Kidney tubule cell (primary cell): Measurements from ENCODE around the gene AP3B1.
A peak's percentile ranks its signal among the peaks of the same experiment; 100 is the strongest.
"Not testable (repeated sequence)": the region's sequence is repeated elsewhere in the genome, so short reads cannot be mapped to it uniquely, and the experiment has no call there.

Experiments
- DNase-seq: peaks from one replicate; pipeline ENCODE4 v3.0.0-alpha.2; 2018; ENCODE audit warnings: low spot score

AP3B1 gene

DNA sequence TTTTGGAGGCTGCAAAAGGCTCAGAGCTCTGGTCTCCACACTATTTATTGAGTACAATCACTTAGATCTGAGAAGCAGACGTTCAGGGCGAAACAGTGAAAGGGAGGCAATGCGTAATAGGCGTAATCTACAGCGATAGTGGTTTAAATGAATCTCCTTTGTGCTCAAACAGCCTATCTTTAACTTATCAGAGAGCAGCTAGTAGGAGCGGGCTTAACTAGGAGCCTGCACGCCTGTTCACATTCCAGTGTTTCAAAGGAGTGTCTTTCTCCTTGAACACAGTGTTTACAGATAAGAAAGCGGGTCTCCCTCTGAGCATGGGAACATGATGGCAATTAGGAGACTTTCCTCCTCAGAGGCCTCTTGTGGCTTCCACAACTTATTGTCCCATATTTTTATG, 49.4 kb downstream of the AP3B1 start:
- DNase-seq: no peak

DNA sequence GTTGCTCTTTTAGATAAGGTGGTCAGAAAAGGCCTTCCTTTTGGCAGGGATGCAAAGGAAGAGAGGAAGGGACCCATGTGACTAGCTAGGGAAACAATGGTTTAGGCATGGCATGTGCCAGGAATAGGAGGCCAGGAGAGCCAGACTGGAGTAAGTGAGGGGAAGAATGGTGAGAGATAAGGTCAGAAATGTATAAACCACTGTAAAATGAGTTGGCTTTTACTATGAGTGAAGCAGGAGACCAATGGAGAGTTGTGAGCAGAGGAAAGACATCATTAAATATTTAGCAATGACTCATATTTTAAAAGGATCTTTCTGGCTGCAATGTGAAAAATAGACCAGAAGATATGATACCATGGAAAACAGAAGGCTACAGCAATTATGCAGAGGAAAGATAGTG, 50.9 kb downstream of the AP3B1 start:
- peak; percentile 39 for DNase-seq

DNA sequence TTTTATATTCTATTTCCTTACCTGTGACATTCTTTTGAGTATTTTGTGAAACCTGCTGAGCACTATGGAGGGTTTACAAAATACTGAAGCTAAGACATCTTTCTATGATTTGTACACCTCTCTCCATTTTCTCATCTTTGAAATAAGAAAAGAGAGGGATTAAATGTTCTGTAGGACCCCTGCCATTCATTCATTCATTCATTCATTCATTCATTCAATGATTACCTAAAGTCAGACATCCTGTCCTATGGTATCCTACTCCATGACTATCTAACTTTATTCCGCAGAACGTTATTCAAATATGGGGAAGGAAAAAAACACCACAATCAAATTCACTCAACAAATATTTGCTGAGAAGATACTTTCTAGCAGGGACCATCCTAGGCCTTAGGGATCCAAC, 51.4 kb downstream of the AP3B1 start:
- DNase-seq: no peak

DNA sequence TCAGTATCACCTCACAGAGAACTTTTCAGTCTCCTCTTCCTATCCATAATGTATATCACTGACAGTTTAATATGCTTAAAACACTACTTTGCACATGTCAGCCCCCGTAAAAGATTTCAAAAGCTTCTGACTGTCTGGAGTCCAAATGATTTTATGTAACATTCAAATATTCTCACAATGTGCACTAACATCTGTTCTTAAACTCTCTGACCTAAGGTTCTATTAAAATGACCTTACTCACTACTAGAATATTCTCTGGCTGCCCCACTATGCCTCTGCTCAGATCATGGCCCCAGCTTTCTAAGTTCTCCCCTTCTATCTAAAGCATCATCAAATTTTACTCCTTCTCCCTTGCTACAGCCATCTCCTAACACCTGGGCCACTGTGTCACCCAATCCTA, 52.5 kb downstream of the AP3B1 start:
- DNase-seq: no peak

DNA sequence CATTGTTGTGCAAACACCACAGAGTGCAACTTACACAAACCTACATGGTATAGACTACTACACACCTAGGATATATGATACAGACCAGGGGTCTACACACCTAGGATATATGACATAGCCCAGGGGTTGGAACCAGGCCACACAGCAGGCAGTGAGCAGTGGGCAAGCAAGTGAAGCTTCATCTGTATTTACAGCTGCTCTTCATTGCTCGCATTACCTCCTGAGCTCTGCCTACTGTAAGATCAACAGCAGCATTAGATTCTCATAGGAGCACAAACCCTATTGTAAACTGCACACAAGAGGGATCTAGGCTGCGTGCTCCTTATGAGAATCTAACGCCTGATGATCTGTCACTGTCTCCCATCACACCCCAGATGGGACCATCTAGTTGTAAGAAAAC, 56.6 kb downstream of the AP3B1 start:
- no peak for DNase-seq

DNA sequence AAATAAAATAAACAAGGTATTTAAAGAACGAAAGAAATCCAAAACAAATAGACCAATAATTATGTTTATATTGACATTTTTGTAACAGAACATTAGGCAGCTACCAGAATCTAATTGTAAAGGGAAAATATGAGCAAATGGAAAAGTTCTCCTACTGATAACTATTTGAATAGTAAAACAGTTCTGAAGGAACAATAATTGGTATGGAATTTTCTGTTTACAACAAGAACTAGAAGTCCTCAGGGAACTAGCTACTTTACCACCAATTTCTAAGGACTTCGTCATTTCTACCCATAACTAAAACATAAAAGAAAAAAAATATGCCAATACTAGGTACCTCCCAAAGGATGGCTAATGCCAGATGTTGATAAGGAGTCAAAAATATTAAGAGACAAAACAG, 58.5 kb downstream of the AP3B1 start:
- no peak for DNase-seq

DNA sequence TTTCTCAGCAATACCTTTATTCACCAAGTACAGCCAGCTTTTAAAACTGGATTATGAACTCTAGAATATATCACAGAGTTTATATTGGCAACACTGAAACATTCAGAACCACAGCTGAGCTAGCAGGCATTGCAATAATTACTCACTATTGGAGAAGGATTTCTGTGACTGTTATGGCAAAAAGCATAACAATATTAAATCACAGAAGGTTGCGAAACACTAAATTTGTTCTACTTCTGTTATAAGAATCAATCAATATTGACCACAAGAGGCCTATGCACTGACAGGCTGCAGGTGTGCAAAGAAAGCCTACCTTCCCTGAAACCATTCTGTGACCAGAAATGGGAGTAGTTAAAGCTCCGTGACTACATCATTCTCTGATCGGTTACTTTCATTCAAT, 59.2 kb downstream of the AP3B1 start:
- DNase-seq: no peak

DNA sequence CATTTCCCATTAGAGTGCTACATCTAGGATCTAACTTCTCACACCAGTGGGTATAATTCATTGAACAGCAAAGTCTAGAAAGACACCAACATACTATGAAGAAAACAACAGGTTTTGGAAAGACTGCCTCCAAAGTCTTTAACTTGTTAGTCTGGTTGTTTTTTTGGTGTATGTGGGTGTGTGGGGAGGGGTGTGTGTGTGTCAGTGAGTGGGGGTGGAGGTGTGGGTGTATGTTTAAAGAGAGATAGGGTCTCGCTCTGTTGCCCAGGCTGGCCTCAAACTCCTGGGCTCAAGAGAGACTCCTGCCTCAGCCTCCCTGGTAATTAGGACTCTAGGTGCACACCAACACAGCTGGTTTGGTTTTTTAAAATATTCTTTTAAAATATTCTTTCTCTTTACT, 59.7 kb downstream of the AP3B1 start:
- DNase-seq: no peak

DNA sequence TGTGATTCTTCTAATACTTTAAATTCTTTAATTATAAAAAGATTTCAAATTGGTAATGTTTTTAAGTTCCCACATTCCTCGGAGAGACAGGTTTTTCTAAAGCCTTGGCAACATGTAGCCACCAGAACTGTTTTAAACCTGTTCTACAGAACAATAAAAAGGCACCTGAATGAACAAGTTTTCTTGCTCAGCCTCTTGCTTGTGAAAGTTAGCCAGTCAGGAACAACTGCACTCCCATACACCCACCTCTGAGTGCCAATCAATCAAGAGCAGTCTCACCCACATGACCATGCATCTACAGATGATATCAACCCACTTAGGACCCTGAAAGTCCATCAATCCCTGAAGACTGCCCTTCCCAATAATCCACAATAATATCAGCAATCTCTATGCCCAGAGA, 62.3 kb downstream of the AP3B1 start:
- no peak for DNase-seq

DNA sequence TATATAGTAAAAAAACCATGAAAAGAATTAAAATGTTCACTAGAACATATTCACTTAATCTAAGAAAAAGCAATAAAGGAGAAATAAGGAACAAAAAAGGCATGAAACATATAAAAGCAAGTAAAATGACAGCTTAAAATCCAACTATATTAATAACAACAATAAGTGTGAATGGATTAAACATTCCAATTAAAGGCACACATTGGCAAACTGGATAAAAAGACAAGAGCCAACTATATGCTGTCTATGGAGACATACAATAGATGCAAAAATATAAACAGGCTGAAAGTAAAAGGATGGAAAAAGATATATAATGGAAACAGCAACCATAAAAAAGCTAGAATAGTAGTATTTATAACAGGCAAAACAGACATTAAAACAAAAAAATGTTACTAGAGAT, 70.1 kb downstream of the AP3B1 start:
- no peak for DNase-seq

DNA sequence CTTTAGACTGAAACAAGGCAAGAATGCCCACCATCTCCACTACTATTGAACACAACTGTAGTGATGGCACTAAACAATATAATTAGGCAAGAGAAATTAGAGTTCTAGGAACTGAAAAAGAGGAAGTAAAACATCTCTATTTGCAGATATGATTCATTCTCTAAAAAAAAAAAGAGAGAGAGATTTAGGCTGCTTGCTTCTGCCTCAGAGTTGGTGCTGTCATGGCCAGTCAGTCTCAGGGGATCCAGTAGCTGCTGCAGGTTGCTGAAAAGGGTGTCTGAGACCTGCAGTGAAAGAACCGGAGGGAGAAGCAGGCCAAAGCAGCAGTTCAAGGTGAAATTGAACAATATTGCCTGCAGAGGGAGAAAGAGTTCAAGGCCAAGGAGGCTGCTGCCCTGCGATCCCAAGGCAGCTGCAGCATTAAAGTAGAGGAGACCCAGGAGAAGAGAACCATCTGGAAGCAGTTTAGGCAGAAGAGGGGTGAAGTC, 72.5 kb downstream of the AP3B1 start:
- DNase-seq: peak; percentile 37

DNA sequence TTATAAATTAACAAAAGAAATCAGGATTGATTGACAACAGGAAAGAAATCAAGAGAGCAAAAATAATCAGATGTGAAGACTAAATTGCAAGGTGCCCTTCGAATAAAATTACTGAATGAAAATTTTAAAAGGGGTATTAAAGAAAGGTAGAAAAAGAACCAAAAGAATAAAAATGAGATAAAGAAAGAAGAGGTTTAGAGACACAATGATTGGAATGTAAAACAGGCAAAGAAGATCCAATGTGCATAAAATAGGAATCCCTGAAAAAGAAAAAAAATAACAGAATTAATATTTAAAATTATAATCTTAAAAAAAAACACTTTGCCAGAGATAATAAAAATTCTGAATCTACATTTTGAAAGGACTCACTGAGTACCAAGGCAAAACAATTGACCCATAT, 73.0 kb downstream of the AP3B1 start:
- DNase-seq: no peak

DNA sequence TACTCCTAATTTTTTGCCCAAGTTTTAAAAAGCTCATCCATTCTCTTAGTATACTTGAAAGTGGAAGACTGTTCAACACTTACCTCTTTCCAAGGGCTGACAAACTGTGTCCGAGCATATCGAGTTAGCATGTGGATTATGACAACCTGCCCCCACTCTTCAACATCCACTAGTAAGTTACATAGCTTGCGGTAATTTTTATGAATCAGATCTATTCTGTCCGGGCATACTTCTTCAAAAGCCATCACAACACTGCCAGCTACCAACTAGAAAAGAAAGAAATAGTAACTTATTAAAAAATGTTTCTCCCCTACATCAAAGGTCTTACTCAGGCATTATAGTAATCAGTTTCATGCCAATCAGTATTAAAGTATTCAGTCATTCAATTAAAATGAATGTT, 78.5 kb downstream of the AP3B1 start:
- DNase-seq: peak; percentile 87

DNA sequence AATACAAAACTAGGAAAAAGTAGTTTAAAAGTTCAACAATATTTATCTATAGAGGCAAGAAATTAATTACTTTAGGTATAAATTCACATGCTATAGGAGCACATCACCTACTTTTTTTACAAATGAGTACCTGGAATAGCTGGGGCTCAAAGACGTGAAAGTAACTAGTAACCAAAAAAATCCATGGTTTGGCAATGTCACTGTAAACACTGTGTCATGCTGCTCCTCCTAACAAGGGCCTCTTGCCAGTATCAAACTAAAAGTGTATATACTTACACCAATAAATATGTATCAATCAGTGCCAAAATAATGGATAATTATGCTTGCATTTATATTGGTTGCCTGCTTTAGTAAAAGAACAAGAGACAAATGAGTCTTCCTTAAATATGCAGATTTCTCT, 78.9 kb downstream of the AP3B1 start:
- DNase-seq: peak; percentile 3

DNA sequence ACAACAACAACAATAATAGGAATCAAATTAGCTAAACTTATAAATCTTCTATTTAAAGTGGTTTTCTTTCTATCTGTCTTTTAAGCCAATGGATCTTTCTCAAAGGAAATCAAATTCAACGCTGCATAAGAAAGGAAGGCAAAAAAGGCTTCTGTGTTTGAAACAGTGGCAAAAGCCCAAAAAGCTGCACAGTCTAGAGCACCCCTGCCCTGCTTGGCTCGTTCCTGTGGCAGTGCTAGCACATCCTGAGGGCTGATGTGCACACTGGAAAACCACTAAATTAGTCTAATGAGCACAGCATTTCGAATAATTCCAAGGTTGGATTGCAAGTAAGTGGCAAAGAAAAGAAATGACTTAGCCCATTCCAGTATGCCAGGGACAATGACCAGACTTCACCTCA, 80.7 kb downstream of the AP3B1 start:
- DNase-seq: no peak

DNA sequence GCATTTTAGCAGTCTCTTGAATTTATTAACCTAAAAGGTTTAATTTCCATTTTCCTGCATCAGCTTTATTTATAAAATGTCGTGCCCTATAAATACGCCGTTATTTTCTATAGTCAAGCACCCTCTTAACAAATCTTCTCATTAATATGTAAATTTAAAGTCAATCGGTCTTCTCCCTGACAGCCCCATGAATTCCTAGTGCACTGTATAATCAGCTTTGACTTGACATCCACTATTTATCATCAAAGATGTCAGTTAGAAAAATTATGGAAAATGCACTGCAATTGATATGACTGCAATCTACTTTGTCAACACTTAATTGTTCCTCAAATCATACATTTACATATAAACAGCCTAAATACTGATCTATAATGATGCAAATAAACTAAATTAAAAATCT, 83.4 kb downstream of the AP3B1 start:
- no peak for DNase-seq

DNA sequence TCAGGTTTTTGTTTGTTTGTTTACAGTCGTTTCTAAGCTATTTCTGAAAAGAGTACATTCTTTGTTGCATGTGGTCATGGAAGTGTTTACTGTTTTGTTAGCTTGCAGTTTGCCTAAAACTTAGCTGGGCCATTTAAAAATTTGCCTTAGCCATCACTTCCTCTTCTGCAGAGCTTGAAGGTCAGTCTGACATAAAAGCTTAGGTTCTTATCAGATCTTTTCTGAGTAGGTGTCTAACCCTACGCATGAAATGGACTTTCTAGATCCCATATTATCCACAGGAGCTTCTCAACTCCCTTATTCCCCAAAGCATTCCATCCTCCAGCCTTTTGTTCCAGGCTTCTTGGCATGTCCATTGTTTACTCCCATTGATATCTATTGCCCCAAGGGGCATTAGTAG, 90.3 kb downstream of the AP3B1 start:
- DNase-seq: no peak

DNA sequence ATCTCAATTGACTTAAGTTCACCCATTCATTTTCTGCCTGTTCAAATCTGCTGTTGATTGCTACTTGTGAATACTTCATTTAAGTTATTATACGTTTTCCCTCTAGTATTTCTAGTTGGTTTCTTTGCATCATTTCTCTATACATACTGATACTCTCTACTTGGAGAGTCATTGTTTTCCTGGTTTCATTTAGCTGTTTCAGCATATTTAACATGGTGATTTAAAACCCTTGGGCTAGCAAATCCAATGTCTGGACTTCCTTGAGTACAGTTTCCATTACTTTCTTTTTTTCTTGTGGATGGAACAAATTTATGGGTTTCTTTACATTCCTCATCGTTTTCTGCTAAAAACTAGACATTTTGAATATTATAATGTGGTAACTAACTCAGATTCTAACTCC, 90.7 kb downstream of the AP3B1 start:
- no peak for DNase-seq

DNA sequence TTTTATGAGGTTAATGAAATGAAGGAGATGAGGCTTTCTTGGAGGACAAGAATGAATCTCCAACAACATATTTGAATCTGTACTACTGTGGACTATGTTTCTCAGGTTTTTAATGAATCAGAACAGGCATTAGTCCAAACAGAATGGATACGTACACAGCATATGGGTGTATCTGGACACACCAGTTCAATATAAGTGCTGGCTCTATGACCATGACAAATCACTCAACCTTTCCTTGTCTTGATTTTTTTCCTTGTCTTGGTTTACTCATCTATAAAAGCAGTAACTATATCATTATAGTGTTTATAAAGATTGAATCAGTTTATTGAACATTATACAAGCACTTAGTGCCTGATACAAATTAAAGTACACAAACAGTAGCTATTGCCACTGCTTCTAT, 104.1 kb downstream of the AP3B1 start:
- no peak for DNase-seq

DNA sequence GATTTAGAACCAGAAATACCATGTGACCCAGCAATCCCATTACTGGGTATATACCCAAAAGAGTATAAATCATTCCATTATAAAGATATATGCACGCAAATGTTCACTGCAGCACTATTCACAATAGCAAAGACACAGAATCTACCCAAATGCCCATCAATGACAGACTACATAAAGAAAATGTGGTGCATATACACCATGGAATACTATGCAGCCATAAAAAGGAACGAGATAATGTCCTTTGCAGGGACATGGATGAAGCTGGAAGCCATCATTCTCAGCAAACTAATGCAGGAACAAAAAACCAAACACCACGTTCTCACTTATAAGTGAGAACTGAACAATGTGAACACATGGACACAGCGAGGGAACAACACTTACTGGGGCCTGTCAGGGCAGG, 105.8 kb downstream of the AP3B1 start:
- DNase-seq: not testable (repeated sequence)

DNA sequence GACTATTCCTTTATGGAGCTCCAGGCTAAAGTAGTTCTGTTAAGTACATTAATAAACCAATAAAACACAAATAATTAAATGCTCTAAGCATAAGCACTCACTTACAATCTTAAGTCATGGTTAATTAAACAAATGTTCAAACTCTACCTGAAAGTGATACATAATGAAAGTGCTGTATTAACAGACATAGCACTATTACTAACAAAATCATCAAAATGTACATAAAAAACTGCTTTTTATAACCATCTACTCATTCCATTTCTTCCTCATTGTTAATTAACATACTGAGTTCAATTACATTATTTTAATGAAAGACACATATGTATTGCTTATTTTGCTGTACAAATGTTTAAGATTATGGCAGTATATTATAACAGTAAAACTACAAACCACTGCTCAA, 107.3 kb downstream of the AP3B1 start:
- no peak for DNase-seq

DNA sequence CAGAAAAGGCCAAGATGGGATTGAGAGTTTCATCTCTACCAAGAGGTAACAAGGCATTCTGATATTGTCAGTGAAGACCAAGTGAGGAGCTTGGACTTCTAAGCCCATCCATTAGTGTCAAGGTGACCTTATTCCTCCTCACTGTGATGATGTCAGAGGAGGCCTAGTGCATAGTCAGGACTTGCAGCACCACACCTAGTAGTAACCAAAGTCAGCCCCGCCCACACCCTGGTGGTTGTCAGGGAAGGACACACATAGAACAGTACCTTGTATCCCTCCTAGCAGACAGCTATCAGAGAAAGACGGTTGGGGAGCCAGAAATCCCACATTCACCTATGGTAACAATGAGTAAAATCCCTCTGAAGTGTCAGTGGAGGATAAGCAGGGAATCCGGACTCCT, 111.7 kb downstream of the AP3B1 start:
- DNase-seq: no peak

DNA sequence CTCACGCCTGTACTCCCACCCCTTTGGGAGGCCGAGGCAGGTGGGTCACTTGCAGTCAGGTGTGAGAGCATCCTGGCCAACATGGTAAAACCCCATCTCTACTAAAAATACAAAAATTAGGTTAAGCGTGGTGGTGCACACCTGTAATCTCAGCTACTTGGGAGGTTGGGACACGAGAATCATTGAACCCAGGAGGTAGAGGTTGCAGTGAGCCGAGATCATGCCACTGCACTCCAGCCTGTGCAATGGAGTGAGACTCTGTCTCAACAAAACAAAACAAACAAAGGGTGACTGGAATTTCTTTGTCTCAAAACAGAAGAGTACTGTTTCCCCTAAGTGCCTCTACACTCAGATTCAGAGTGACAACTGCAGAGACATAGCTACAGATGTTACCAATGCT, 116.1 kb downstream of the AP3B1 start:
- DNase-seq: no peak

DNA sequence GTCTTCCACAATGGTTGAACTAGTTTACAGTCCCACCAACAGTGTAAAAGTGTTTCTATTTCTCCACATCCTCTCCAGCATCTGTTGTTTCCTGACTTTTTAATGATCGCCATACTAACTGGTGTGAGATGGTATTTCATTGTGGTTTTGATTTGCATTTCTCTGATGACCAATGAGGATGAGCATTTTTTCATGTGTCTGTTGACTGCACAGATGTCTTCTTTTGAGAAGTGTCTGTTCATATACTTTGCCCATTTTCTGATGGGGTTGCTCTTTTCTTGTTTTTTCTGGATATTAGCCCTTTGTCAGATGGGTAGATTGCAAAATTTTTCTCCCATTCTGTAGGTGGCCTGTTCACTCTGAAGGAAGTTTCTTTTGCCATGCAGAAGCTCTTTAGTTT, 124.2 kb downstream of the AP3B1 start:
- not testable (repeated sequence) for DNase-seq

DNA sequence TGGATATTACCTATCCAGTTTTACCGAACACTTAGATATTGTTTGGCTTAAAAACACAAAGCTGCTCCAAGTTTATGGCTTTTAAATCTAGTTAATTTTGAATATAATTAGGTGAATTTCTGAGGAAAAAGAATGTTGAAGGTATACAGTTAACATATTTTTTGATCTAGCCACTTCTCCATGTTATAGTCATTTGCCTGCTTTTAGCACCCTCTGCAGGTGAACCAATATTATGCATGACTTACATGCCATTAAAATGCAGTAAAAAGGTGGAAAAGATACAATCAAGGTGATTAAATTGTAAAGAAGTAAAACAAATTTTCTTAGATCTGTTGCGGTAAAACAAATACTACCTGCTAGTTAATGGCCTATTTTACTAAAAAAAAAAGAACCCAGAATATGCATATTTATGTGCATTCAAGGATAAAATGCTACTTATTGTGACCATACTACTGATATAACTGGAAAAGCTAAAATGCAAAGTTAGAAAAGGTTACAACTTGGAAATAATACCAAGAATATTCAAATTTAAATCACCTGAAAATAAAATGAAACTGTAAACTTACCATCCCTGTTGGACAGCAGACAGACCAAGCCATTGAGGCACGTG, 132.1 kb downstream of the AP3B1 start:
- peak; percentile 27 for DNase-seq
